Spinal cord (tissue), 10 donors: ENCODE data around the gene ADORA2B. TPM values are rescaled to one million over a fixed set of nuclear protein-coding genes. Genes with fewer than 3 reads are reported as not detected.

Source experiments
- DNase-seq, 6 donors: peaks; one replicate each; pipeline versions ENCODE4 v3.0.0 to v3.0.0-alpha.2; 2013 to 2015; ENCODE audit warnings: low spot score in 6 of 6, low read depth in 4 of 6
- H3K27ac ChIP-seq: one replicate; pipeline ENCODE4 v1.5.1; 2013; ENCODE audit warnings: low read depth, low read length, control low read depth
- H3K27me3 ChIP-seq: one replicate; pipeline ENCODE4 v1.6.1; 2013; ENCODE audit warnings: low read length; ENCODE audit not compliant: control insufficient read depth, insufficient read depth
- H3K36me3 ChIP-seq: one replicate; pipeline ENCODE4 v1.6.1; 2013; ENCODE audit warnings: low read length; ENCODE audit not compliant: control insufficient read depth, insufficient read depth
- H3K4me1 ChIP-seq: one replicate; pipeline ENCODE4 v1.6.1; 2013; ENCODE audit warnings: low read length; ENCODE audit not compliant: control insufficient read depth, insufficient read depth
- H3K4me3 ChIP-seq: one replicate; pipeline ENCODE4 v1.5.1; 2013; ENCODE audit warnings: low read depth, low read length, control low read depth
- H3K9me3 ChIP-seq: one replicate; pipeline ENCODE4 v1.6.1; 2013; ENCODE audit warnings: low read length; ENCODE audit not compliant: control insufficient read depth, insufficient read depth
- WGBS: methylation state at CpG from one replicate; pipeline ENCODE4 v1.1.5; 2013; ENCODE audit warnings: missing lambda C conversion rate; ENCODE audit not compliant: insufficient coverage; 5-methylcytosine and 5-hydroxymethylcytosine counted together
- polyA plus RNA-seq, 2 donors: library from polyadenylated mRNA; unstranded; fragments of 120-200 nt; gene quantifications; one replicate each; pipeline ENCODE4 v1.2.1, GENCODE V29; 2013; ENCODE audit not compliant: insufficient read length in 2 of 2
- total RNA-seq, 2 donors: library from RNA; depleted of rRNA in 1 of 2; stranded (reverse); fragments of 120-200 nt in 1 of 2; fragments of >200 nt in 1 of 2; gene quantifications; one replicate each; pipeline versions ENCODE4 v1.2.3 to v1.2.4, GENCODE V29; 2013 to 2014
- donor health status: healthy.

ADORA2B gene
- total and polyA plus RNA-seq, 4 donors = 4.1 to 35.0 (median 10.4) TPM

GRCh38 chr17:15958484-15958854, 13.5 kb downstream of the ADORA2B start:
- WGBS = 84% methylated on average over 4 of the region's 4 CpGs
- Histone ChIP-seq H3K27me3 (no peaks in the 10 kb centered on the region), H3K9me3 (no peaks in the 10 kb centered on the region), H3K4me1 (no peaks in the 10 kb centered on the region), H3K36me3 (no peaks in the 10 kb centered on the region), H3K27ac (no peak overlapping the region), H3K4me3 (no peak overlapping the region)
- no peak for DNase-seq

- no peaks in the 10 kb centered on the region for H3K27me3 ChIP-seq
- no peak overlapping the region for H3K4me3 ChIP-seq
- H3K4me1 ChIP-seq = peaks cover 26% of the 10 kb centered on the region
- DNase-seq = no peak
- H3K9me3 ChIP-seq = no peaks in the 10 kb centered on the region
- no peak overlapping the region for H3K27ac ChIP-seq
- 82% methylated on average over 2 of the region's 4 CpGs for WGBS
- no peaks in the 10 kb centered on the region for H3K36me3 ChIP-seq
Observed at GRCh38 chr17:15963670-15964110, 18.8 kb downstream of the ADORA2B start.

GRCh38 chr17:15965528-15965927, 20.6 kb downstream of the ADORA2B start:
- no peaks in the 10 kb centered on the region for H3K9me3 ChIP-seq
- no peaks in the 10 kb centered on the region for H3K36me3 ChIP-seq
- H3K27ac ChIP-seq = peak overlapping the region; percentile 83
- H3K4me1 ChIP-seq = peaks cover 26% of the 10 kb centered on the region
- no peak overlapping the region for H3K4me3 ChIP-seq
- H3K27me3 ChIP-seq = no peaks in the 10 kb centered on the region
- DNase-seq = peak in 2 of 6 donors; percentile 18 to 47
- WGBS = 42% methylated on average over 6 of the region's 6 CpGs

GRCh38 chr17:15966183-15966878, 21.4 kb downstream of the ADORA2B start:
- Histone ChIP-seq H3K36me3 (no peaks in the 10 kb centered on the region), H3K4me1 (peaks cover 26% of the 10 kb centered on the region), H3K27ac (peak overlapping the region; percentile 83), H3K9me3 (no peaks in the 10 kb centered on the region), H3K4me3 (no peak overlapping the region), H3K27me3 (no peaks in the 10 kb centered on the region)
- peak in 2 of 6 donors; percentile 58 to 85 for DNase-seq
- 27% methylated on average over 12 of the region's 13 CpGs for WGBS

GRCh38 chr17:15966879-15967248, 21.9 kb downstream of the ADORA2B start:
- Histone ChIP-seq H3K4me1 (peaks cover 26% of the 10 kb centered on the region), H3K36me3 (no peaks in the 10 kb centered on the region), H3K9me3 (no peaks in the 10 kb centered on the region), H3K27me3 (no peaks in the 10 kb centered on the region), H3K4me3 (no peak overlapping the region), H3K27ac (peak overlapping the region; percentile 83)
- WGBS = 25% methylated on average over 11 of the region's 11 CpGs
- DNase-seq = no peak

GRCh38 chr17:15967706-15968399, 22.9 kb downstream of the ADORA2B start:
- peaks cover 26% of the 10 kb centered on the region for H3K4me1 ChIP-seq
- H3K4me3 ChIP-seq = no peak overlapping the region
- H3K27me3 ChIP-seq = no peaks in the 10 kb centered on the region
- H3K27ac ChIP-seq = peak overlapping the region; percentile 83
- no peaks in the 10 kb centered on the region for H3K9me3 ChIP-seq
- H3K36me3 ChIP-seq = no peaks in the 10 kb centered on the region
- WGBS = 95% methylated on average over 10 of the region's 11 CpGs
- DNase-seq = no peak

- DNase-seq = no peak
- Histone ChIP-seq H3K36me3 (peaks cover under 1% of the 10 kb centered on the region), H3K9me3 (no peaks in the 10 kb centered on the region), H3K27ac (no peak overlapping the region), H3K4me3 (no peak overlapping the region), H3K4me1 (peaks cover 28% of the 10 kb centered on the region), H3K27me3 (no peaks in the 10 kb centered on the region)
- WGBS = 96% methylated on average over 8 of the region's 8 CpGs
Observed at GRCh38 chr17:15969463-15969862, 24.5 kb downstream of the ADORA2B start.

GRCh38 chr17:15970500-15970899, 25.6 kb downstream of the ADORA2B start:
- H3K9me3 ChIP-seq = no peaks in the 10 kb centered on the region
- H3K27ac ChIP-seq = no peak overlapping the region
- no peak for DNase-seq
- no peak overlapping the region for H3K4me3 ChIP-seq
- no peaks in the 10 kb centered on the region for H3K27me3 ChIP-seq
- WGBS = no CpG with 5 or more reads among the region's 2 CpGs
- peaks cover 6% of the 10 kb centered on the region for H3K36me3 ChIP-seq
- H3K4me1 ChIP-seq = peaks cover 26% of the 10 kb centered on the region

GRCh38 chr17:15971098-15971678, 26.3 kb downstream of the ADORA2B start:
- H3K36me3 ChIP-seq = peaks cover 6% of the 10 kb centered on the region
- H3K9me3 ChIP-seq = no peaks in the 10 kb centered on the region
- peak in 1 of 6 donors; percentile 39 for DNase-seq
- H3K4me1 ChIP-seq = peaks cover 20% of the 10 kb centered on the region
- H3K4me3 ChIP-seq = no peak overlapping the region
- 100% methylated on average over 3 of the region's 5 CpGs for WGBS
- no peak overlapping the region for H3K27ac ChIP-seq
- no peaks in the 10 kb centered on the region for H3K27me3 ChIP-seq
